ENCODE measurements around the gene SLC12A3.
"Not testable (repeated sequence)": the region's sequence is repeated elsewhere in the genome, so short reads cannot be mapped to it uniquely, and the experiment has no call there.

The SLC12A3 gene

GRCh38 chr16:56921571-56921970 is 56.6 kb downstream of the SLC12A3 start:
- no peak for TF ChIP-seq GATA1 (IDR thresholded peaks at IDR 0.05; ENCODE audit: low read depth, low read length)
- no peak for TF ChIP-seq POLR2A (IDR thresholded peaks at IDR 0.05; ENCODE audit: low read length)
- DNase-seq: no peak

DNA sequence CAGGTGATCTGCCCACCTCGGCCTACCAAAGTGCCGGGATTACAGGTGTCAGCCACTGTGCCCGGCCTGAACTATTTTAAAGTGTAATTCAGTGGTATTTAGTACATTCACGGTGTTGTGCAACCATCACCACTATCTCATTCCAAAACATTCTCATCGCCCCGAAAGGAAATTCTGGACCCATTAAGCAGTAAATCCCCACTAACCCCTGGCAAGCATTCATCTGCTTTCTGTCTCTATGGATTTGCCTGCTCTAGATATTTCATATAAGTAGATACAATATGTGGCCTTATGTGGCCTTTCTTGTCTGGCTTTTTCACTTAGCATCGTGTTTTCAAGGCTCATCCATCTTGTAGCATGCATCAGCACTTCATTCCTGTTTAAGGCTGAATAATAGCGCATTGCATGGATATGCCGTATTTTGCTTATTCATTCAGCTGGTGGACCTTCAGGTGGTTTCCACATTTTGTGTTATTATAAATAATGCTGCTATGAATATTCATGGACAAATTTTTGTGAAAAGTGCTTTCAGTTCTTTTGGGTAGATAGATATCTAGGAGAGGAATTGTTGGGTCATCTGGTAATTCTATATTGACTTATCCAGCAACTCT is 58.6 kb downstream of the SLC12A3 start:
- DNase-seq: no peak
- TF ChIP-seq GATA1 (IDR thresholded peaks at IDR 0.05; ENCODE audit: low read depth, low read length) (no peak), POLR2A (IDR thresholded peaks at IDR 0.05; ENCODE audit: low read length) (no peak)

- DNase-seq: no peak
Observed at GRCh38 chr16:56927471-56927870, 62.5 kb downstream of the SLC12A3 start.

GRCh38 chr16:56929639-56930038 is 64.6 kb downstream of the SLC12A3 start:
- TF ChIP-seq POLR2A (IDR thresholded peaks at IDR 0.05; ENCODE audit: low read length) (no peak), GATA1 (IDR thresholded peaks at IDR 0.05; ENCODE audit: low read depth, low read length) (no peak)
- DNase-seq: no peak

More at GRCh38 chr16:56927471-56927870, 62.5 kb downstream of the SLC12A3 start:
- TF ChIP-seq POLR2A (IDR thresholded peaks at IDR 0.05; ENCODE audit: low read length) (no peak), GATA1 (IDR thresholded peaks at IDR 0.05; ENCODE audit: low read depth, low read length) (no peak)

- DNase-seq: peak; percentile 33 to 42
- TF ChIP-seq POLR2A (IDR thresholded peaks at IDR 0.05; ENCODE audit: low read length) (no peak), GATA1 (IDR thresholded peaks at IDR 0.05; ENCODE audit: low read depth, low read length) (no peak)
Observed at GRCh38 chr16:56930486-56931270, 65.7 kb downstream of the SLC12A3 start.

- TF ChIP-seq GATA1 (IDR thresholded peaks at IDR 0.05; ENCODE audit: low read depth, low read length): no peak
- no peak for TF ChIP-seq POLR2A (IDR thresholded peaks at IDR 0.05; ENCODE audit: low read length)
- peak in 1 of 2 experiments; percentile 42 for DNase-seq
Observed at GRCh38 chr16:56931271-56931891, 66.4 kb downstream of the SLC12A3 start.

GRCh38 chr16:56931892-56932720 is 67.1 kb downstream of the SLC12A3 start, which contains the start of gene HERPUD1:
TSS of gene HERPUD1 (plus strand) at chr16:56932142. CDS start at chr16:56932245, 103 bp downstream.
- peak; percentile 97 to 99 for DNase-seq
- TF ChIP-seq POLR2A (IDR thresholded peaks at IDR 0.05; ENCODE audit: low read length) (peak; percentile 98), GATA1 (IDR thresholded peaks at IDR 0.05; ENCODE audit: low read depth, low read length) (no peak)

GRCh38 chr16:56932721-56933619 is 68.0 kb downstream of the SLC12A3 start:
- TF ChIP-seq GATA1 (IDR thresholded peaks at IDR 0.05; ENCODE audit: low read depth, low read length) (no peak), POLR2A (IDR thresholded peaks at IDR 0.05; ENCODE audit: low read length) (no peak)
- DNase-seq: peak; percentile 79 to 83

DNA sequence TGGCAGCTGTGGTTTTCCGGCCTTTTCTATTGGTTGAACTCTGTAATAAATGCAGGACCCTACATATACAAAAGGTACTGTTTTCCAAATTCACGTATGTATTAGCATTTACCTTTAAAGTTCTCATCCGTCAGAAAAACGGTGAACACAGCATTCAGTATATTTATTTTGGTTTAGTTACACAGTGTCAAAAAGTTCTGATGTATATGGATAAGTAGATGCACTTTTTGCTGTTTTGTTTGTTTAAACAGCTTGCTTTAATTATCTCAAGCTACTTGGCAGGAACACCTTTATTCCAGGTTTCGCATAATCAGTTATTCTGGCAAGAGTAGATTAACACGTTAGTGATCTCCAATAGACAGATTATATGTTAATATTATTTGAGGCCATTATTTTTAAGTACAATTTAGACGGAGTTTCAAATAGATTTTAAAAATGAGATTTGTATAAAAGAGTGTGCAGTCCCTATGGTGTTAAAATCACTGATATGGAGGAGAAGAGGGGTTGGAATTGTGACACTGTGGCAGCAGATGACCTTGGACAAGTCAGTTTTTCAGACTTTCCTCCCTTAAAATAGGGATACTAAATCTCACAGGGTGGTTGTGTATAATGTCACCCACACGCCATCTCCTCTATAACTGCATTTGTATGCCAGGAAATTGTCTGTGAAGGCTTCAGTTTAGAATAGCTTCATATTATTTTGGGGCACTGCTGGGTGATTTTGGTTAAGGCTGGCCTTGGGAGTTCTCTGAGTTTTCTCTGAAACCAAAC is 69.0 kb downstream of the SLC12A3 start:
- TF ChIP-seq POLR2A (IDR thresholded peaks at IDR 0.05; ENCODE audit: low read length) (no peak), GATA1 (IDR thresholded peaks at IDR 0.05; ENCODE audit: low read depth, low read length) (no peak)
- DNase-seq: peak in 1 of 2 experiments; percentile 35

GRCh38 chr16:56934599-56935145 is 69.7 kb downstream of the SLC12A3 start:
- DNase-seq: not testable (repeated sequence)

- no peak for TF ChIP-seq POLR2A (IDR thresholded peaks at IDR 0.05; ENCODE audit: low read length)
- no peak for TF ChIP-seq GATA1 (IDR thresholded peaks at IDR 0.05; ENCODE audit: low read depth, low read length)
- DNase-seq: peak in 1 of 2 experiments; percentile 24
Observed at GRCh38 chr16:56935201-56935600, 70.2 kb downstream of the SLC12A3 start.

- DNase-seq: peak in 1 of 2 experiments; percentile 60
Observed at GRCh38 chr16:56936491-56936890, 71.5 kb downstream of the SLC12A3 start.

More at GRCh38 chr16:56936491-56936890, 71.5 kb downstream of the SLC12A3 start:
- TF ChIP-seq POLR2A (IDR thresholded peaks at IDR 0.05; ENCODE audit: low read length) (no peak), GATA1 (IDR thresholded peaks at IDR 0.05; ENCODE audit: low read depth, low read length) (no peak)

Measured in erythroblast (primary cell).